Esophagus squamous epithelium (tissue), 5 donors: ENCODE results near the gene RABGAP1L. TPM values are rescaled to one million over a fixed set of nuclear protein-coding genes. Genes with fewer than 3 reads are reported as not detected.

Source experiments
- DNase-seq: peaks from one replicate; lab custom pipeline; 2025; lab: John Stamatoyannopoulos, UW
- H3K27ac ChIP-seq, 4 donors: fragments of 200-600 bp; sonication (generic); one replicate each; pipeline ENCODE4 v1.5.1; 2016 to 2019; ENCODE audit warnings: mild to moderate bottlenecking in 1 of 4
- H3K27me3 ChIP-seq, 4 donors: fragments of 200-600 bp; sonication (generic); 1 replicate in 3 of 4; 2 replicates in 1 of 4; pipeline versions ENCODE4 v1.5.1 to v1.6.0; 2017 to 2021; ENCODE audit warnings: antibody characterized with exemption in 1 of 4
- H3K36me3 ChIP-seq, 3 donors: fragments of 200-600 bp; sonication (generic); one replicate each; pipeline ENCODE4 v1.5.1; 2016 to 2019
- H3K4me1 ChIP-seq, 3 donors: fragments of 200-600 bp; sonication (generic); one replicate each; pipeline ENCODE4 v1.5.1; 2017 to 2019
- H3K4me3 ChIP-seq, 4 donors: fragments of 200-600 bp; sonication (generic); 1 replicate in 3 of 4; 2 replicates in 1 of 4; pipeline ENCODE4 v1.5.1; 2016 to 2019; ENCODE audit warnings: mild to moderate bottlenecking in 2 of 4, moderate library complexity in 1 of 4
- H3K9me3 ChIP-seq, 3 donors: fragments of 200-600 bp; sonication (generic); one replicate each; pipeline ENCODE4 v1.5.1; 2016 to 2019
- CTCF ChIP-seq, 6 experiments: fragments of 450-650 bp in 4 of 6; fragments of 200-600 bp in 2 of 6; sonication (generic) in 2 of 6; IDR thresholded peaks; one replicate each; pipeline ENCODE4 v1.5.1; 2016 to 2019; ENCODE audit warnings: antibody characterized with exemption in 6 of 6, mild to moderate bottlenecking in 4 of 6, moderate library complexity in 4 of 6
- POLR2A ChIP-seq, 4 donors: fragments of 450-650 bp; IDR thresholded peaks; one replicate each; pipeline ENCODE4 v1.6.1; 2017; ENCODE audit warnings: antibody characterized with exemption in 4 of 4, mild to moderate bottlenecking in 4 of 4, moderate library complexity in 3 of 4
- WGBS, 2 donors: methylation state at CpG; one replicate each; pipeline ENCODE4 v1.1.5; 2018; 5-methylcytosine and 5-hydroxymethylcytosine counted together
- intact Hi-C: fragments of 100-400 bp; cut with DNase I; formaldehyde crosslinking; loops from one replicate; pipeline ENCODE4 v1.15.0; 2022
- total RNA-seq, 4 donors: library from RNA; depleted of rRNA; stranded (reverse); fragments of >200 nt; gene quantifications; one replicate each; pipeline ENCODE4 v1.1.0, GENCODE V29; 2016
- donor health status: DM: yes; HTN: yes; CAD: no.

Gene RABGAP1L
- total RNA-seq, 4 donors from 2014 or later: 35.7 to 45.6 (median 41.0) TPM

GRCh38 chr1:174746024-174746808 is 586.9 kb downstream of the RABGAP1L start:
- TF ChIP-seq CTCF (IDR thresholded peaks at IDR 0.05) (no peak), POLR2A (IDR thresholded peaks at IDR 0.05) (no peak)
- DNase-seq: no peak
- Histone ChIP-seq H3K4me3 (no peak overlapping the region), H3K27me3 (no peaks in the 10 kb centered on the region), H3K9me3 (no peaks in the 10 kb centered on the region), H3K36me3 (no peaks in the 10 kb centered on the region), H3K27ac (no peak overlapping the region), H3K4me1 (no peaks in the 10 kb centered on the region)
- intact Hi-C loops: no loop called here
- WGBS, 2 donors: 53 to 78% methylated on average over 2 of the region's 2 CpGs

- H3K4me3 ChIP-seq: no peak overlapping the region
- H3K4me1 ChIP-seq: no peaks in the 10 kb centered on the region
- no peak for DNase-seq
- no peaks in the 10 kb centered on the region for H3K27me3 ChIP-seq
- intact Hi-C loops: no loop called here
- H3K36me3 ChIP-seq: no peaks in the 10 kb centered on the region
- no peaks in the 10 kb centered on the region for H3K9me3 ChIP-seq
- no peak for TF ChIP-seq CTCF (IDR thresholded peaks at IDR 0.05)
- H3K27ac ChIP-seq: no peak overlapping the region
Measured at GRCh38 chr1:174747613-174748012, 588.3 kb downstream of the RABGAP1L start.

- TF ChIP-seq POLR2A (IDR thresholded peaks at IDR 0.05) (no peak), CTCF (IDR thresholded peaks at IDR 0.05) (no peak)
- Histone ChIP-seq H3K27me3 (no peaks in the 10 kb centered on the region), H3K36me3 (no peaks in the 10 kb centered on the region), H3K27ac (no peak overlapping the region), H3K4me1 (no peaks in the 10 kb centered on the region), H3K9me3 (no peaks in the 10 kb centered on the region), H3K4me3 (no peak overlapping the region)
- WGBS, 2 donors: 78 to 92% methylated on average over 7 of the region's 7 CpGs
- intact Hi-C loops: no loop called here
- DNase-seq: no peak
Measured at GRCh38 chr1:174748586-174748985, 589.3 kb downstream of the RABGAP1L start.

GRCh38 chr1:174753131-174753530 is 593.8 kb downstream of the RABGAP1L start:
- Histone ChIP-seq H3K27me3 (no peaks in the 10 kb centered on the region), H3K36me3 (no peaks in the 10 kb centered on the region), H3K4me1 (no peaks in the 10 kb centered on the region), H3K4me3 (no peak overlapping the region), H3K9me3 (no peaks in the 10 kb centered on the region), H3K27ac (no peak overlapping the region)
- 71 to 95% methylated on average over 1 of the region's 1 CpG for WGBS, 2 donors
- no peak for TF ChIP-seq CTCF (IDR thresholded peaks at IDR 0.05)
- no peak for TF ChIP-seq POLR2A (IDR thresholded peaks at IDR 0.05)
- no peak for DNase-seq
- intact Hi-C loops: no loop called here

GRCh38 chr1:174761335-174761734 is 602.0 kb downstream of the RABGAP1L start:
- Histone ChIP-seq H3K4me3 (no peak overlapping the region), H3K36me3 (no peaks in the 10 kb centered on the region), H3K27ac (no peak overlapping the region), H3K4me1 (no peaks in the 10 kb centered on the region), H3K9me3 (no peaks in the 10 kb centered on the region), H3K27me3 (no peaks in the 10 kb centered on the region)
- TF ChIP-seq CTCF (IDR thresholded peaks at IDR 0.05): no peak
- TF ChIP-seq POLR2A (IDR thresholded peaks at IDR 0.05): no peak
- 84 to 100% methylated on average over 3 to 12 of the region's 19 CpGs for WGBS, 2 donors
- intact Hi-C loops: no loop called here
- DNase-seq: no peak
